BE2C (cell line): ENCODE data around the gene TFAP2C.

Source experiments
- DNase-seq: peaks from one replicate; pipeline ENCODE4 v3.0.0-alpha.2; 2020
- H3K27me3 ChIP-seq: fragments of 250-450 bp; sonication (Bioruptor Pico); 2 replicates; pipeline ENCODE4 v1.5.1; 2020; ENCODE audit warnings: mild to moderate bottlenecking
- H3K36me3 ChIP-seq: fragments of 250-450 bp; sonication (Bioruptor Pico); 2 replicates; pipeline ENCODE4 v1.5.1; 2020; ENCODE audit warnings: mild to moderate bottlenecking
- H3K4me1 ChIP-seq: fragments of 250-450 bp; sonication (Bioruptor Pico); 2 replicates; pipeline ENCODE4 v1.5.1; 2020
- H3K4me3 ChIP-seq: 2 replicates; pipeline ENCODE4 v1.5.1; 2011; ENCODE audit warnings: low read depth, low read length
- H3K9me3 ChIP-seq: fragments of 250-450 bp; sonication (Bioruptor Pico); 2 replicates; pipeline ENCODE4 v1.5.1; 2020
- TF ChIP-seq, protein P1 (sequence below): IDR thresholded peaks from 2 replicates; pipeline ENCODE4 v1.5.1; 2012; ENCODE audit warnings: mild to moderate bottlenecking, low read depth, low read length

Gene TFAP2C

GRCh38 chr20:56588996-56589395 is 40.1 kb upstream of the TFAP2C start:
- H3K4me3 ChIP-seq: no peak overlapping the region
- peaks cover 4% of the 10 kb centered on the region for H3K27me3 ChIP-seq
- H3K9me3 ChIP-seq: no peaks in the 10 kb centered on the region
- DNase-seq: no peak
- H3K36me3 ChIP-seq: no peaks in the 10 kb centered on the region
- TF ChIP-seq, protein P1, sequence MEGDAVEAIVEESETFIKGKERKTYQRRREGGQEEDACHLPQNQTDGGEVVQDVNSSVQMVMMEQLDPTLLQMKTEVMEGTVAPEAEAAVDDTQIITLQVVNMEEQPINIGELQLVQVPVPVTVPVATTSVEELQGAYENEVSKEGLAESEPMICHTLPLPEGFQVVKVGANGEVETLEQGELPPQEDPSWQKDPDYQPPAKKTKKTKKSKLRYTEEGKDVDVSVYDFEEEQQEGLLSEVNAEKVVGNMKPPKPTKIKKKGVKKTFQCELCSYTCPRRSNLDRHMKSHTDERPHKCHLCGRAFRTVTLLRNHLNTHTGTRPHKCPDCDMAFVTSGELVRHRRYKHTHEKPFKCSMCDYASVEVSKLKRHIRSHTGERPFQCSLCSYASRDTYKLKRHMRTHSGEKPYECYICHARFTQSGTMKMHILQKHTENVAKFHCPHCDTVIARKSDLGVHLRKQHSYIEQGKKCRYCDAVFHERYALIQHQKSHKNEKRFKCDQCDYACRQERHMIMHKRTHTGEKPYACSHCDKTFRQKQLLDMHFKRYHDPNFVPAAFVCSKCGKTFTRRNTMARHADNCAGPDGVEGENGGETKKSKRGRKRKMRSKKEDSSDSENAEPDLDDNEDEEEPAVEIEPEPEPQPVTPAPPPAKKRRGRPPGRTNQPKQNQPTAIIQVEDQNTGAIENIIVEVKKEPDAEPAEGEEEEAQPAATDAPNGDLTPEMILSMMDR: no peak
- H3K4me1 ChIP-seq: no peaks in the 10 kb centered on the region

DNA sequence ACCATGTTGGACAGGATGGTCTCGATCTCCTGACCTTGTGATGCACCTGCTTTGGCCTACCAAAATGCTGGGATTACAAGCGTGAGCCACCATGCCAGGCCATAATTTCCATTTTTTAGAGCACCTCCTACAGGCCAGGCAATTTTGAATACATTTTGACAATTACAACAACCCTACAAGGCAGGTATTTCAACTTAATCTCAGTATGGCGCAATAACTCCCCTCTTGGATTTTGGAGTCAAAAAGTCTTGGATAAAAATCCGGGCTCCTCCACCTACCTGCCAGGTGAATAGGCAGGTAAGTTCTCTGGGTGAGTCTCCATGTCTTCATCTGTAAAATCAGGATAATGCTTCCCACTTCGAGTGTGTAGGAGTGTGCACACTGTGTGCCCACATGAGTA is 39.5 kb upstream of the TFAP2C start:
- Histone ChIP-seq H3K4me3 (no peak overlapping the region), H3K36me3 (no peaks in the 10 kb centered on the region), H3K4me1 (no peaks in the 10 kb centered on the region), H3K27me3 (peaks cover 3% of the 10 kb centered on the region), H3K9me3 (no peaks in the 10 kb centered on the region)
- no peak for DNase-seq
- TF ChIP-seq, protein P1: no peak

- DNase-seq: no peak
- TF ChIP-seq, protein P1: no peak
- no peaks in the 10 kb centered on the region for H3K36me3 ChIP-seq
Measured at GRCh38 chr20:56590888-56591287, 38.2 kb upstream of the TFAP2C start.

DNA sequence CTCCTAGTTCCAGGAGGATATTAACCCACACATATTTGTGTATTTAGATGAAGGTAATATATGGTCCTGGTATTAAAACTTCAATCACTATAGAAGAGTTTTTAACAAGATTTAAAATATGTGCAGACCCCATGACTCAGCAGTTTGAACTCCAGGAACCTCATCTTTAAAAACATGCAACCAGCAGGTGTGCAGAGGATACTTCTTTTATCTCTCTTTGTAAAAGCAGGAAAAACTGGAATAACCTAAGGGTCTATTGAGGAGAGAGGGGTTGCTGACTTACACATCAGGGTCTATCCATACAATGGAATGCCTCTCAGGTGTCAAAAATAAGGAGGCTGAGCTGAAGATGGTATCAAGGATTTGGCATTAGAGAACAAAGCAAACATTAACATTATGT is 36.9 kb upstream of the TFAP2C start:
- DNase-seq: no peak
- Histone ChIP-seq H3K4me1 (no peaks in the 10 kb centered on the region), H3K9me3 (no peaks in the 10 kb centered on the region), H3K36me3 (no peaks in the 10 kb centered on the region), H3K27me3 (no peaks in the 10 kb centered on the region; the same call in 1 of the 2 replicates), H3K4me3 (no peak overlapping the region)
- TF ChIP-seq, protein P1: no peak

More at GRCh38 chr20:56590888-56591287, 38.2 kb upstream of the TFAP2C start:
- Histone ChIP-seq H3K4me1 (no peaks in the 10 kb centered on the region), H3K9me3 (no peaks in the 10 kb centered on the region), H3K27me3 (no peaks in the 10 kb centered on the region; the same call in 1 of the 2 replicates), H3K4me3 (no peak overlapping the region)

GRCh38 chr20:56592817-56593216 is 36.3 kb upstream of the TFAP2C start:
- H3K4me3 ChIP-seq: no peak overlapping the region
- no peaks in the 10 kb centered on the region for H3K36me3 ChIP-seq
- H3K4me1 ChIP-seq: no peaks in the 10 kb centered on the region
- TF ChIP-seq, protein P1: no peak
- DNase-seq: no peak
- H3K27me3 ChIP-seq: no peaks in the 10 kb centered on the region; the same call in 1 of the 2 replicates
- H3K9me3 ChIP-seq: no peaks in the 10 kb centered on the region

DNA sequence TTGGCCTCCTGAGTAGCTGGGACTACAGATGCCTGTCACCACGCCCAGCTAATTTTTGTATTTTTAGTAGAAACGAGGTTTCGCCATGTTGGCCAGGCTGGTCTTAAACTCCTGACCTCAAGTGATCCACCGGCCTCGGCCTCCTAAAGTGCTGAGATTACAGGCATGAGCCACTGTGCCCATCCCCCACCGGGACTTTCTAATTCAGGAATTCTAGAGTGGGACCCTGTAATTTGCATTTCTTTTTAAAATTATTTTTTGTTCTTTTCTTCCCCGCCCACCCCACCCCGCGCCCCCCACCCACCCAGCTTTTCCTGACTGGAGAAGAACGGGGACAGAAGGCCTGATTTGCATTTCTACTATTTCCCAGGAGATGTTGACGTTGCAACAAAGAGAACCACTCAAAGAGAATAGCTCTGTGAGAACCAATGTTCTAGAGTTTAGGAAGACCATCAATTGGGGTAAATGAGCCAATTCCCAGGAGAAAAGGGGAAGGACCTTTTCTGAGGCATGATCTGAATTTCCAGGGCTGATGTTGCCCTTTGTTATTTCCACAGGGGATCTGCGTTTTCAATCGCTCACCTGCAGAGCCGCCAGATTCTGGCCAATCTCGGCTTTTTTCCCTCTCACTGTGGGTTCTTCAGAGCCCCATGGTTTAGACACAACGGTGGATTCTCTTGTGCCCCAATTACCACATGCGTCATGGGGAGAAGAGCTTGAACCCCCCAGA is 33.2 kb upstream of the TFAP2C start:
- H3K4me3 ChIP-seq: no peak overlapping the region
- H3K27me3 ChIP-seq: no peaks in the 10 kb centered on the region
- H3K9me3 ChIP-seq: no peaks in the 10 kb centered on the region
- TF ChIP-seq, protein P1: no peak
- H3K36me3 ChIP-seq: no peaks in the 10 kb centered on the region
- H3K4me1 ChIP-seq: no peaks in the 10 kb centered on the region
- no peak for DNase-seq
